HG02885 (cell line): ENCODE data around the gene PSIP1.
A peak's percentile ranks its signal among the peaks of the same experiment; 100 is the strongest.
"Not testable (repeated sequence)": the region's sequence is repeated elsewhere in the genome, so short reads cannot be mapped to it uniquely, and the experiment has no call there.

Source experiments
- ATAC-seq: cut with Tn5 transposase; IDR thresholded peaks from one replicate; pipeline ENCODE4 v1.9.1; 2021; ENCODE audit warnings: mild to moderate bottlenecking; ENCODE audit not compliant: unreplicated experiment, poor library complexity

The PSIP1 gene

DNA sequence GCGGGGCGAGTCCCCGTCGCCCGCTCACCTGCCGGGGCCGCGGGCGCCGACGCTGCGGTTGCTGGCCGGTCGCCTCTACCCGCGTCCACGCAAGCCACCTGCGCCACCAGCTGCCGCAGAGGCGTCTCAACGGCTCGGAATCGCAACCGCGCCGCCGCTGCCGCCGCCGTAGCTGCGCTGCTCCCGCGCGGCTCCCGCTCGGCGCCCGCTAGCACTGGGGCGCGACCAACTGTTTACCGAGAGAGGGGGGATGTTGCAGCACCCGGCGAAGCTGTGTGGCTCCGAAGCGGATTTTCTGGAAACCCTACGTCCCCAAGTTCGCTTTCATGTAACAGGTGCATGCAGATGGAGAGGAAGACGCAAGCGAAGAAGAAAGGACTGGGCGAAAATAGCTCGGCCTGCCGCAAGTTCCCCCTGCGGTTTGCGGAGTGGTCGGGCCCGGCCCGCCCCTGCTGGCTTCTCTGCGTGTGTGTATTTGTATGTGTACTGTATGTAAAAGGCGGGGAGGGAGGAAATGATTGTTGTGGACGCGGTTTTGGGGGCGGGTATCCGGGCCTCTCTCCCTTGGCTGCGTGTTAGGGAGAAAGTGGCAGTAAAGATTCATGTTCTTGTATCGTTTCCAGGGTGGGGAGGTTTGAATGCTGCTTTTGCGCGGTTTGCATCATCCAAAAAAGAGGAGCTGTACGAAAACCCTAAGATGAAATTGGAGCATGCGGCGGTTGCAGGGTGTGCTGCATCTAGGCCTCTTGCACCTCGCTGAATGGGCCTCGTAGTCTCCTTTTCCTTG, at the start of gene PSIP1:
PSIP1 (minus strand) TSS at position 182 of the 787 bp plus-strand sequence. CDS start 782 bp downstream, outside the sequence.
- ATAC-seq, result peak; percentile 79

DNA sequence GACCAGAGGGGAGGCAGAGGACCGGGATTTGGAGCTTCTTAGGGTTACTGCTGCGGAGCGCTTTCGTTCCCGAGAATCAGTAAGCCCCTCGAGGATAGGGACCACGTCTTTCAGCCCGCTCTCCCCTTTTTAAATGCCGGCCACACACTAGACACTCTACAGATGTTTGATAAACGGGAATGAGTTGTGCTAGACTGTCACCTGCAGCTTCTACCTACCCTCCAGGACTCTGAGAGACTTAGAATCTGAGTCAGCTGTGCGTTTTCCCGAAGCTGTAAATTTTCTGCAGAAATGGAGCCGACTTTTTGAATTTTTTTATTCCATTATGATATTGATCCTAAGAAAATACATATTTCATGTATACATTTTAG, 42.7 kb upstream of the PSIP1 start:
- ATAC-seq, result peak; percentile 33

DNA sequence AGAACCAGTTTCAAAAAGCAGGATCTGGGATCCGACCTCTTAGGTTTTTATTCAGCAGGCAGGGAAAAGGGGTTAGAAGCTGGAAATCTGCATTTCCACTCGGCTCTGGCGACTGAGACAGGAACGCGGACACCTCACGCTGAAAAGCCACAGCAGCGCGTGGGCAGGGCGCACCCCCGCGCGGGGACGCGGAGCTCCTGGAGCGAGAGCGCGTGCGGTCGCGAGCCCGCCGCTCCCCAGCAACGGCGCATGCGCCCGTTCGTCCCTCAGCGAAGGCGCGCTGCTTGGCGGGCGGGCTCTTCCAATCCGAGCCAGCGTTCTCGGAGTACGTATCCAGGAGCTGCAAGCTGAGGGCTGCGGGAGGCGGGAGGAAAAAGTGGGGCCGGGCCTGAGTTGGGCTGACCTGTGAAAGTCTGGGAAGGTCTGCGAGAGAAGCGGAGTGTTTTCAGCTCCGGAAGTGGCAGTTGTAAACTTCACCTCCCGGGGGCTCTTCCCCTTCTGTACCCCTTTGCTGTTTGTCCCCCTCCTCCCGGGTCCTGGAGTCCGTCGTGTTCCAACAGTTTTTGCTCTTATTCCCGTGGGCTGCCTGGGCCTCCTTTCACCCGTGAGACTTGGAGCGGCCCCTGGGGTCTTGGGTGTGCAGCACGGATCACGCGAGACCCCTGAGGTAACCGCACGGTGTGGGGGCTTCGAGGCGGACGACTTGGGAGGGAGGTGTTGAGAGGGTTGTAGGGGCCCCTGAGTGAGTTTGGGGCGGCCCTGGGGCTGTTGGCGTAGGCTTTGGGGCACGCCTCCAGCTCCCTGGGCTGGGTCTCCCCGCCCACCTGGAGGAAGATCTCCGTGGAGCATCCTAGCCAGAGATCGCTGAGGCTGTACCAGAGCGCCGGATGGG, 42.1 kb upstream of the PSIP1 start, which contains the start of gene CCDC171:
CCDC171 (plus strand) TSS at position 408 of the 892 bp plus-strand sequence. CDS start 11,046 bp downstream, outside the sequence.
- peak; percentile 76 for ATAC-seq

DNA sequence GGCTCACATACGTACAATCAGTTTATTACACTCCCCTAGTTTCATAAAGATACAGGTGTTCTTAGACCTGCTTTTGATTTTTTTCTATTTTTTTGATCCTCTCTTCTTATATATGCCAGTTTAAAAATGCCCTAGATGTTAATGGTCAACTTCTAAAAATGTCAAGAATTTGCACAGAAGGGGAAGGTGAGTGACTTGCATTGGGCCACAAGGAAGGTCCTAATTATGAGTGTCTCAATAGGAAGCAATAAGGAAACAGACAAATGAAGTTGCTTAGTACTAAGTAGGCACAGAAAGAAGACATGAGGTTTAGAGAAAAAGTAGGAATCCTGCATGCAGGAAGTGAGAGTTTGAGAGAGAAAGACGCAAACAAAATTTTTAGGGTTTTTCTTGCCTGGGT, 38.8 kb upstream of the PSIP1 start:
- ATAC-seq, result no peak

DNA sequence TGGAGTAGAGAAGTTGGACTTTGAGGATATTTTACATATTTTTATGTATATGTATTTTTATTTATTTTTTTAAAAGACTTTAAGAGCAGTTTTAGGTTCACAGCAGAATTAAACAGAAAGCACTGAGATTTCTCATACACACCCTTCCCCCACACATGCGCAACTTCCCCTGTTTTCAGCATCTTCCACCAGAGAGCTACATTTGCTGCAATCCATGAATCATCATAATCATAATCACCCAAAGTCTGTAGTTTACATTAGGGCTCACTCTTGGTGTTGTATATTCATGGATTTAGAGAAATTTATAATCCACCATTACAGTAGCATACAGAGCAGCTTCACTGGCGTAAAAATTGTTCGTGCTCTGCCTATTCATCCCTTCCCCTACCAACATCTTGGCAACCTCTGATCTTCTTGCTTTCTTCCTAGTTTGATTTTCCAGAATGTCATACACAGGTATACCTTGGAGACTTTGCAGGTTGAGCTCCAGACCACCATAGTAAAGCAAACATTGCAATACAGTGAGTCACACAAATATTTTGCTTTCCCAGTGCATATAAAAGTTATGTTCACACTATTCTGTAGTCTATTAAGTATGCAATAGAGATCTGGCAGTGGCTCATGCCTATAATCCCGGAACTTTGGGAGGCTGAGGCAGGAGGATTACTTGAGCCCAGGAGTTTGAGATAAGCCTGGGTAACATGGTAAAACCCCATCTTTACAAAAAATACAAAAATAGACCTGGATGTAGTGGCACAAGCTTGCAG, 32.5 kb upstream of the PSIP1 start:
- no peak for ATAC-seq

DNA sequence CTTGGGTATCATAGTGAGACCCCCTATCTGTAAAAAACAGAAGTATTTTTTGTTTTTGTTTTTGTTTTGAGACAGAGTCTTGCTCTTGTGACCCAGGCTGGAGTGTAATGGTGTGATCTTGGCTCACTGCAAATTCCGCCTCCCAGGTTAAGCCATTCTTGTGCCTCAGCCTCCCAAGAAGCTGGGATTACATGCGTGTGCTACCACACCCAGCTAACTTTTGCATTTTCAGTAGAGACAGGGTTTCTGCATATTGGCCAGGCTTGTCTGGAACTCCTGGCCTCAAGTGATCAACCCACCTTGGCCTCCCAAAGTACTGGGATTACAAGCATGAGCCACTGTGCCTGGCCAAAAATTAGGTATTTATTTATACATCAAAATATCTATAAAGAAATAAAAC, 31.9 kb upstream of the PSIP1 start:
- no peak for ATAC-seq

DNA sequence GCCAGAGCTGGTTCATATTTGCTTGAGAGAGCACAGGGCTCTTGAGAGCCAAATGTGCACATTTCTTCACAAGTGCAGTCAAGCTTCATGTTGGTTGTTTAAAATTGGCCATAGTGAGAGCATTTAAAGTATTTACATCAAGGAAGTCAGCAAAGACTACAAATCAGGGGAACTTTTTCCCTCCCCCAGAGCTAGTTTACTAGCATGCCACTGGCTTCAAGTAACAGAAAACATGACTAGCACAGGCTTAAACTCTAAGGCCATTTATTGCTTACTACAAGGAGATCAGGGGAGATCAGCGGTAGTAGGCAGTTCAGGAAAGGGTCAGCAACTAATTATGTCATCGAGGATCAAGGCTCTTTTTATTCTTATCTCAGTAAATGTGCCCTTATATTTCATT, 31.1 kb upstream of the PSIP1 start:
- no peak for ATAC-seq

DNA sequence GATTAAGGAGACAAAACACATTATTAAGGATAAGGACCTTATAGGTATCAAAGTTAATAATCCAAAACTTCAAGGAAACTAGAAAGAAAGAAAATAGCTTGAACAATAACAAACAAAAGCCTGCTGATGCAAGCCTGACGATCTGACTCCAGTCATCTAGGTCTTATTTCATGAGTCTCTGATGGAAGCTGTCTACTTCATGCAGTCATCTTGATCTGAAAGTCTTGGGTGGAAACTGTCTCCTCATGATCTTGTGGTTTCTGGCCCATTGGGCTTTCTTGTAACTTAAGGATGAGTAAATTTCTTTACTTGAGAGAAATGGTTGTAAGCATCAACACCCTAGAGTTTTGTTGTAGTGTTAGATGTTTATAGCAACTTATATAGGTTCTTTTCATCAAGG, 20.6 kb upstream of the PSIP1 start:
- ATAC-seq, result peak; percentile 45

DNA sequence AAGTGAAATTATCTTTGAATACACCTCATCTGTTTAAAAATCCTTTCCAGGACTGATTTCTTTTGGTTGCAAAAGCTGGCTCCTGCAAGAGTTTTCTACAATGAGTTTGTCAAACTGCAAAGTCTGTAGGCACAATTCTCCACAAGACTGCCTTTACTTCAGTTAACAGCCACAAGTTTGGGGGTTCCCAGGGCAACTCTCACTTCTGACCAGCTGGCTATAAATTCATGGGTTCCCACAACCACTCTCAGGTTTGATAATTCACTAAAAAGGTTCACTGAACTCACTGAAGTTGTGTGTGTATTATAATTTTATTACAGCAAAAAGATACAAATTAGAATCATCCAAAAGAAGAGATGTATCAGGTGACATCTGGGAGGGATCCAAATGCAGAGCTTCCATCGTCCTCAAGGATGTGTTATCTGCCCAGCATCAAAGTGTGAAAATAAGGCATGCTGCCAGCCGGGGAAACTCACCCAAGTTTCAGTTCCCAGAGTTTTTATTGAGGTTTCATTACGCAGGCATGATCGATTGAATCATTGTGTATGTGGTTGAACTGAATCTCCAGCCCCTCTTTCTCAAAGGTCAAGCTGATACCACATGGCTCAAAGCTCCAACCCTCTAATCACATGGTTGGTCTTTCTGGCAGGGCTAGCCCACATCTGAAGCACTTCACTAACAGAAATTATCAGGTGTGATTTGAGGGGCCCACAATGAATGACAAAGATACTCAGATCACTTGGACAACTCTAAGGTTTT, 19.0 kb upstream of the PSIP1 start:
- peak; percentile 86 for ATAC-seq

DNA sequence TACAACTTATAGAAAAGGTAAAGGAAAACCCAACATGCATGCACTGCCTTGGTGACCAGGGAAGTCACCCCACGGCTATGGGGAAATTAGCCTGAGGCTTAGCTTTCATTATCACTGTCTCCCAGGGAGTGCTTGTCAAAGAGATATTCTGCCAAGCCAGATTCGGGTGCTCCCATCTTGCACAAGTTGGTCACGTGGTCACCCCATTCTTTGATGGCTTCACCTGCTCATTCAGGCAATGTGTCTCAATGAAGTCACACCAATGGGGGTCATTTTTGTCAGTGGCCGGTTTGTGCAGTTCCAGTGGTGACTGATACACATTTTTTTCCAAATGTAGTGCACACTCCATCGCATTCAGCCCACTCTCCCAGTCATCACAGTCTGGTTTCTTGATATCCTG, 16.3 kb upstream of the PSIP1 start:
- not testable (repeated sequence) for ATAC-seq

DNA sequence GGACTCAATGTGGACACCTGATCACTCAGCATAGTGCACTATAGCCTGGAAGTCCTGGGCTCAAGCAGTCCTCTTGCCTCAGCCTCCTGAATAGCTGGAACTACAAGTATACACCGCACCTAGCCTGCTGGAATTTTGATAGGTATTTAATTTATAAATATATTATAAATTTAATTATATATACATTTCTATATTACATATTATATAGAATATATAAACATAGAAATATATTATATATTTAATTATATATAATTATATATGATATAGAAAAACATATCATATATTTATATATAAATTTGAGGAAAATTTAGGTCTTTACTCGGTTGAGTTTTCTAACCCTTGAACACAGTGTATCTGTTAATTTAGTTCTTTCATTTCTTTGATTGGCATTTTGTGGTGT, 15.2 kb upstream of the PSIP1 start:
- ATAC-seq, result no peak

DNA sequence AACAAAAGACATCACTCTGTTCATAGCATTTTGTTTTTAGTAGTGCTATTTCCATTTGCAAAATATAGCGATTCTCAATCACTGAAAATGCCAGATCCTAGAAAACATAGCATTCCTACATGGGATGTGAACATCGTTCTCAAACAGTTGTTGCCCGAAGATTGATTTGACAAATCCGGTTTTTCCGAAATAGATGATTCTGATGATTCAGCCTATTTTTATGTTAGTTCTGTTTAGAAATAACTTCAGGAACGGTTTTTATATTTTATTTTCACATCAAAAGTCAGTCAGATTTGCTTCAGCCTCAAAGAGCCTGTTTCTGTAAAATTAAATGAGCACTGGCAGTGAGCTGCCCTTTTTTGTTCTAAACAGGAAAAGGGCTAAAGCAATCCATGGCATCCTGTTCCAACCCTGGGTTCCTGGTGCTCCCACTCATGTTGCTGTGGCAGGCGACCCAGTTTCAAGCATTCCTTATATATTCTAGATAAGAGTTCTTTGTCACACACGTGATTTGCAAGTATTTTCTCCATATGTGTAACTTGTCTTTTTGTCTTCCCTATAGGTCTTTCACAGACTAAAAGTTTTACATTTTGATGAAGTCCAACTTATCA, 14.2 kb upstream of the PSIP1 start:
- no peak for ATAC-seq

DNA sequence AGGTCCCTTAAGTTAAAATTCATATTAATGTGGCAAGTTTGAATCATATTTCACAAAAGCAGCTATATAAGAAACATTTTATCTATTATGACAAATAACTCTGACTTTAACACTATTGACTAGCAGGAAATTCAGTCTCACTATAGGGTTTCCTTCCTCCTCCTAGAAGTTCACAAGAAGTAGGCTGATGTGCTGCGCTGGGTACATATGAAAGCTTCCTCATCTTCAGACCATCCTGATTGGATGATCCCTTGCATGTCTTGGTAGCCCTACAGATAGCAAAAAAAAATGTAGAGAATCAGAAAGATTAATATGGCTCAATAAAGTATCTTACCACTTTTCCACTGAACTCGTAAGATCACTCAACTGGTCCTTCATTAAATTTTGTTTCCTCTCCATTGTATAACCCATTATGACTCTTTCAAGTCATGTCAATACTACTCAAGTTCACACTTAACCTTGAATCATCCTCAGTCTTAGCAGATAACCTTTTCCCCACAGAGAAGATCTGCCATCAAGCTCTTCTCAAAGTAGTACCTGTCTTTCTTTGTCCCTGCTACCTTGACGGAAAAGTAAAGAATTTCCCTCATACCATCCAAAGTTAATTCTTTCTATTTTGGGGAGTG, 11.5 kb upstream of the PSIP1 start:
- ATAC-seq, result no peak

DNA sequence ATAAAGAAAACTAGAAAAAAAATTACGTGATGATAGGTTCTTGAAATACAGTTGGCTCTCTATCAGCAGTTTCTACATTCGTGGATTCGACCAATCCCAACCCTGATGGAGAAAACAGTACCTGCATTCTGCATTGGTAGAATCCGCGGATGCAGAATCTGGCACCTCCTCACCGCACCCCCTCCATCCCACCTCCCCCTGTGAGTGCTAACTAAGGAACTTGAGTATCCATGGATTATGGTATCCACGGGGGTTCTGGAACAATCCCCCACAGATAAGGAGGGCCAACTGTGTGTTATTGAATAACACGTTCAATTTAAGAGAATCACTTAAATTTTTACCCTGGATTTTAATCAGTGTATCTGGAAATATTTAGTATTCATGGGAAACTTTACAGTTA, 10.5 kb upstream of the PSIP1 start:
- ATAC-seq, result no peak

DNA sequence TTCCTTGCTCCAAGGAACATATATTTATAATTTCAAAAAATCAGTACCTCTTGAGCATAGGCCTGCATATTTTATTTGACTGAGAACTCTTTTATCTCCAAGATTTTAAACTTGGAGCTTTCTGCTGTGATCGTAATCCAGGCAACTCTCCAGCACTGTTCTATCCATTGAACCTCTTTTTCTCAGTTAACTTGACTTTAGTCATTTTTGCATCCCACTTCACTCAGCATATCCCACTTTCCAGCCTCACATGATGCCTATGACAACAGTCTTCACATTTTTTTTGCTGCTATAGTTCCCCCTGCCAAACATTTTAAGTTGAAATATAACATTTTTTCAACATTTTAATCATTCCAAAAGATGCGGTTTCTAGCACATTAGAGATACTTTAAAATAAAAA, 9.1 kb upstream of the PSIP1 start:
- ATAC-seq, result no peak

DNA sequence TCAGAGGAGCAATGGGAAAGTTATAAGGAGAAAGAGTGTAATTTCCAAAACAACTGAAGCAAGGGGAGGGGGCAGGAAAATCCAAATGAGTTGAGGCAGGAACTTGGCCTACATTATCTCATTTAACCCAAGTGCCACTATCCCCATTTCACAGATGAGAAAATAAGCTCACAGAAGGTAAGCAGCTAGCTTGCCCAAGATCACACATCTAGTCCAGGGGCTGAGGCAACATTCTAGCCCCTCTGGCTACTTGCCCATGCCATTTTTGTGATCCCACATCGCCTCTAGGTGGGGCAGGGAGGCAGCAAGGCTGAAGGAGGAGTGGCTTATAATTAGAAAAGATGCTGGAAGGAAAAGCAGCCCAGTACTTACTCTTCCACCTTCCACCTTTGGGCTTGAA, 2.6 kb upstream of the PSIP1 start:
- no peak for ATAC-seq

DNA sequence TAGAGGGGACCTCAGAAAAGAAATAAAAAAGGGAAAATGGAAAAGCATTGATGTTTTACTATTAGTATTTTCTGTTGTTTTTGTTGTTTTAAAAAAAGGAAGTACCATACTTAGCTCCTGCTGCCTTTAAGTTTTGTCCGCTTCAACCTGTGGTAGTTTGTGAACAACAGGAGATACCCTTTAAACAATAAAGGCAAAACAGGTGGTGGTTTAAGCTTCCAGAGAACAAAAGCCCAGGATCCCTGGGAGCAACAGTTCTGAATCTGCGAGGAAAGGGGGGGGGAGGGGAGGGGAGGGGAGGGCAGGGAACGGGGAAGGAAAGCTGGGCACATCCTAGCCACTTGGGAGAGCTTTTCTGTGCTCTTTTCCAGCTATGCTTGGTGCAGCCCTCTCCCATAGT, 2.1 kb upstream of the PSIP1 start:
- ATAC-seq, result no peak

DNA sequence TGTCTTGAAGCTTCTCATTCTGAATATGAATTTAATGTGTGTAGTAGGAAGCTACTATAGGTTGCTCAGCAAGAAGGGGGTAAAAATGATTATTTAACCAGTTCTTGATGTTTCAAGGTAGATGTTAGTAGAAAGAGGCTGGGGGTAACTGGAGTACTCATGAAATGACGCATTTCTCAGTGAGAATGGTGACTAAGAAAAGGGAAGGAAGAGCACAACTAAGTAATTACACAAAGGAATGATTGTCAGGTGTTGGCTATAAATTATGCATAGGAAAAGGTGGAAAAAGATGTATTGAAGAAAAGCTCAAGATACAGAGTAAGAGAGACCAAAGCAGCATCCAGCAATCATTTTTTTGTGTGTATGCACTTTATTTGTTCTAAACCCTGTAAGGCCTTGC, 1.4 kb upstream of the PSIP1 start:
- no peak for ATAC-seq
